ENCODE results near the gene ZNF607. TPM values are rescaled to one million over a fixed set of nuclear protein-coding genes. Genes with fewer than 3 reads are reported as not detected.

The ZNF607 gene
- total and polyA plus RNA-seq, 2 of the 8 experiments (the other 6 are each of a cell fraction or from before 2014, with no cell fraction given): 6.7 to 15.9 TPM

Small RNA genes within 50 kb of the gene (small RNA-seq; reads per million reads assigned to genes)
- gene SELENOKP1 (ENCODE audit: insufficient read depth): not detected

Other genes with a start within 250 kb of the ZNF607 start
- 11.6 and 13.3 TPM in 2 replicates for gene ZNF793, start 212.8 kb downstream of the ZNF607 start, total RNA-seq (2021; fragmentation: NEBNext Ultra II Directional; extraction: Animal tissue kit (Norgen Biotek cat#: 25700))
- gene ZNF793, start 212.8 kb downstream of the ZNF607 start, polyA plus RNA-seq (2011; rRNA removed): 5.0 and 5.9 TPM in 2 replicates
- gene ZNF571, start 125.0 kb downstream of the ZNF607 start, total RNA-seq (2021; fragmentation: NEBNext Ultra II Directional; extraction: Animal tissue kit (Norgen Biotek cat#: 25700)): 3.9 and 6.4 TPM in 2 replicates
- gene ZNF571, start 125.0 kb downstream of the ZNF607 start, polyA plus RNA-seq (2011; rRNA removed): 1.0 and 1.8 TPM in 2 replicates
- gene ZNF540, start 124.9 kb downstream of the ZNF607 start, total RNA-seq (2021; fragmentation: NEBNext Ultra II Directional; extraction: Animal tissue kit (Norgen Biotek cat#: 25700)): 0.17 and 0.21 TPM in 2 replicates
- gene ZNF540, start 124.9 kb downstream of the ZNF607 start, polyA plus RNA-seq (2011; rRNA removed): 0.15 TPM in 1 of 2 replicates, not detected in the other
- 6.1 and 8.7 TPM in 2 replicates for gene ZFP30, start 64.3 kb downstream of the ZNF607 start, total RNA-seq (2021; fragmentation: NEBNext Ultra II Directional; extraction: Animal tissue kit (Norgen Biotek cat#: 25700))
- gene ZFP30, start 64.3 kb downstream of the ZNF607 start, polyA plus RNA-seq (2011; rRNA removed): 1.3 and 1.4 TPM in 2 replicates
- gene ZNF573, start 59.8 kb upstream of the ZNF607 start, total RNA-seq (2021; fragmentation: NEBNext Ultra II Directional; extraction: Animal tissue kit (Norgen Biotek cat#: 25700)): 13.8 and 14.9 TPM in 2 replicates
- 1.3 and 6.3 TPM in 2 replicates for gene ZNF573, start 59.8 kb upstream of the ZNF607 start, polyA plus RNA-seq (2011; rRNA removed)
- gene WDR87, start 186.8 kb upstream of the ZNF607 start, total RNA-seq (2021; fragmentation: NEBNext Ultra II Directional; extraction: Animal tissue kit (Norgen Biotek cat#: 25700)): not detected in 2 replicates
- gene WDR87, start 186.8 kb upstream of the ZNF607 start, polyA plus RNA-seq (2011; rRNA removed): not detected in 2 replicates
- gene SIPA1L3, start 187.4 kb upstream of the ZNF607 start, total RNA-seq (2021; fragmentation: NEBNext Ultra II Directional; extraction: Animal tissue kit (Norgen Biotek cat#: 25700)): 43.0 and 54.9 TPM in 2 replicates
- gene SIPA1L3, start 187.4 kb upstream of the ZNF607 start, polyA plus RNA-seq (2011; rRNA removed): 15.0 and 20.7 TPM in 2 replicates